ENCODE data around the gene HDAC6. TPM values are rescaled to one million over a fixed set of nuclear protein-coding genes. Genes with fewer than 3 reads are reported as not detected.

The HDAC6 gene
- polyA plus RNA-seq, 1 experiment = 20.5 TPM

DNA sequence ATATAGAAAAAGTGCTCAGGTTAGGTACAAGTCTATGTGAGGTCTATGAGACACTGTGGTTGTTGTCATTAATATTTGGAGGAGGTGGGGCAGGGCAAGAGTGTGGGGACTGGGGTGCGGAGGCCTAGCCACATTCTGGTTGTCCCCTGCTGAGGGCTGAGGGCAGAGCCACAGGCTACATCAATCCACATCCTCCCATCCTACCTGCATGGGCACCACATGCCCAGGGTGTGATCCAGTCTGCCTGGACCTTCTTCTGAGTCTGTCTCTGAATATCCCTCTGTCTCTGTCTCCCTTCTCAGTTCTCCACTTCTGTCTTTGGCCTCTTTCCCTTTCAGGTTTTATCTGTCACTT, 16.7 kb upstream of the HDAC6 start:
- ChIA-PET CTCF (no interaction called here), POLR2A (no interaction called here)
- Histone ChIP-seq H3K27ac (ENCODE audit: low read depth, low read length) (no peak overlapping the region), H3K27me3 (ENCODE audit: control insufficient read depth, insufficient read depth, low read length) (peaks cover 6% of the 10 kb centered on the region), H3K4me3 (ENCODE audit: low read depth, low read length) (no peak overlapping the region), H3K9me3 (ENCODE audit: control insufficient read depth, insufficient read depth, low read length) (no peaks in the 10 kb centered on the region)
- no peak for DNase-seq (ENCODE audit: low read depth, low spot score)
- TF ChIP-seq, protein P1, sequence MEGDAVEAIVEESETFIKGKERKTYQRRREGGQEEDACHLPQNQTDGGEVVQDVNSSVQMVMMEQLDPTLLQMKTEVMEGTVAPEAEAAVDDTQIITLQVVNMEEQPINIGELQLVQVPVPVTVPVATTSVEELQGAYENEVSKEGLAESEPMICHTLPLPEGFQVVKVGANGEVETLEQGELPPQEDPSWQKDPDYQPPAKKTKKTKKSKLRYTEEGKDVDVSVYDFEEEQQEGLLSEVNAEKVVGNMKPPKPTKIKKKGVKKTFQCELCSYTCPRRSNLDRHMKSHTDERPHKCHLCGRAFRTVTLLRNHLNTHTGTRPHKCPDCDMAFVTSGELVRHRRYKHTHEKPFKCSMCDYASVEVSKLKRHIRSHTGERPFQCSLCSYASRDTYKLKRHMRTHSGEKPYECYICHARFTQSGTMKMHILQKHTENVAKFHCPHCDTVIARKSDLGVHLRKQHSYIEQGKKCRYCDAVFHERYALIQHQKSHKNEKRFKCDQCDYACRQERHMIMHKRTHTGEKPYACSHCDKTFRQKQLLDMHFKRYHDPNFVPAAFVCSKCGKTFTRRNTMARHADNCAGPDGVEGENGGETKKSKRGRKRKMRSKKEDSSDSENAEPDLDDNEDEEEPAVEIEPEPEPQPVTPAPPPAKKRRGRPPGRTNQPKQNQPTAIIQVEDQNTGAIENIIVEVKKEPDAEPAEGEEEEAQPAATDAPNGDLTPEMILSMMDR (IDR thresholded peaks at IDR 0.05; ENCODE audit: low read depth, low read length) = no peak

DNA sequence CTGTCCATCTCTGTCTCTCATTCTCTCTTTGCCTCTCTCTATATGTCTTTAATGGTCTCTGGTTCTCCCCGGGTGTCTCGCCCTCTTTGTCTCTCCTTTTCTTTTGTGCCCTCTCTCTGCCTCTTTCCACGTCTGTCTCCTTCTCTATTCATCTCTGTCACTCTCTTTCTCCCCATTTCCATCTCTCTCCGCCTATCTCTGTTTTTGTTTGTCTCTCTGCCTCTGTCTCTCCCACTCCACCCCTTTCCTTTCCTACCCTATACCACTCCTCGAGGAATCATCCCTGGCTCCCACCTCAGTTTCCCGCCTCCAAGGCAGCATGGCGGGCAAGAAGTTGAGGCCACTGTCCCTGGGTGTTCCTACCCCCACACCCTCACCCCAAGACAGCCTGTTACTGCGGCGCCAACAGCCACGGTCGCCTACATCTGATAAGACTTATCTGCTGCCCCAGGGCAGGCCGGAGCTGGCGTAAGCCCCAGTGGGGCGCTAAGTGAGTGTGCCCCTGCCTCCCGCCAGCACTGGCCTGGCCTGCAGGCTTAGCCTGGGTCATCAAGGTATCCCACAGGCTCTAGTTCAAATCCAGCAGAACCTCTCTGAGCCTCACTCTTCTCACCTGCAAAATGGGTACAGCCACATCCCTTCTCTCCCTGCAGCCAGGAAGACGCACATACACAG, 16.2 kb upstream of the HDAC6 start:
- ChIA-PET CTCF (no interaction called here), POLR2A (no interaction called here)
- no peak overlapping the region for H3K27ac ChIP-seq (ENCODE audit: low read depth, low read length)
- peaks cover 6% of the 10 kb centered on the region for H3K27me3 ChIP-seq (ENCODE audit: control insufficient read depth, insufficient read depth, low read length)
- TF ChIP-seq, protein P1 (IDR thresholded peaks at IDR 0.05; ENCODE audit: low read depth, low read length) = no peak
- H3K9me3 ChIP-seq (ENCODE audit: control insufficient read depth, insufficient read depth, low read length) = no peaks in the 10 kb centered on the region
- no peak for DNase-seq (ENCODE audit: low read depth, low spot score)
- H3K4me3 ChIP-seq (ENCODE audit: low read depth, low read length) = no peak overlapping the region

DNA sequence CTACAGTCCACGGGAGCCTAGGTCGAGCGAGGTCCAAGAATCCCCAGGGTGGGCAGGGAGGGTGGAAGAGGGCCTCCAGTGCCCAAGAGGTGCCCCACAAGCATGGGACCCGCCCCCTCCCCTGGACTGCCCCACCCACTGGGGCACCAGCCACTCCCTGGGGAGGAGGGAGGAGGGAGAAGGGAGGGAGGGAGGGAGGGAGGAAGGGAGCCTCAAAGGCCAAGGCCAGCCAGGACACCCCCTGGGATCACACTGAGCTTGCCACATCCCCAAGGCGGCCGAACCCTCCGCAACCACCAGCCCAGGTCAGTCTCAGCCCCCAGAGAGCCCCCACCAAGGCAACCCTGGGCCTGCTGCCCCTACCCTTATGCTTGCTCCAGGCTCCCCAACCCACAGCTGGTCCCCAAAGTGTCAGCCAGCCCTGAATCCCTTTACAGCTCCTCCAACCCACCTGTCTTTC, 15.5 kb upstream of the HDAC6 start, which contains the start of gene GATA1:
Gene GATA1 (plus strand): TSS at position 250 of the 460 bp plus-strand sequence. CDS start 4,520 bp downstream, outside the sequence.
- TF ChIP-seq, protein P1 (IDR thresholded peaks at IDR 0.05; ENCODE audit: low read depth, low read length) = no peak
- CTCF ChIA-PET = no interaction called here
- POLR2A ChIA-PET = no interaction called here
- H3K9me3 ChIP-seq (ENCODE audit: control insufficient read depth, insufficient read depth, low read length) = no peaks in the 10 kb centered on the region
- H3K27me3 ChIP-seq (ENCODE audit: control insufficient read depth, insufficient read depth, low read length) = peaks cover 6% of the 10 kb centered on the region
- H3K27ac ChIP-seq (ENCODE audit: low read depth, low read length) = no peak within 1 kb of the TSS
- no peak within 1 kb of the TSS for H3K4me3 ChIP-seq (ENCODE audit: low read depth, low read length)
- DNase-seq (ENCODE audit: low read depth, low spot score) = no peak

DNA sequence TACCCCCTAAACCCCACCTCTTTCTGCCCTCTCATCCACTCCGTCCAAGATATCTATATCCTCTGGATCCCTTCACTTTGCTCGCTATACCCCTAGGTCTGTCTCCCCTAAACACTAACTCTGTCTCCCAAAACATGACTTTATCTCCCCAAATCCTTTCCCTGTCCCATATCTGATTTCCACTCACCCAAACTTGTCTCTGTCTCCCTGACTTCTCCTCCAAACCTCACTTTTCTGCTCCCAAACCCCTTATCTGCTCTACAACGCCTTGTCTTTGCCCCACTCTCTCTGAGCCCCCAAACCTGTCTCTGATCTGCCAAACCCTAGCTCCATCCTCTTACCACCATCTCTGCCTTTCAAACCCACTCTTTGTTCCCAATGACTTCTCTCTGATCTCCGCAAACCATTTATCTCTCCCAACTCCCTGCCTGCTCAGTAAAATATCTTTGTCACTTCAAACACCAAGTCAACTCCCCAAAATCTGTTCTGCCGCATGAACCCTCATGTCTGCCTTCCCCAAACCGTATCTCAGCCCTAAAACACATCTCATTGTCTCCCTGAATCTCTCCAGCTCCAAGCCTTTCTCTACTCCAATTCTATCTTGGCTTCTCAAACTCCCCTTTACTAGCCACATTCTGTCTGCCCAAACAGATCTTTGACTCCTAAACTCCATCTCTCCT, 14.9 kb upstream of the HDAC6 start:
- Histone ChIP-seq H3K9me3 (ENCODE audit: control insufficient read depth, insufficient read depth, low read length) (no peaks in the 10 kb centered on the region), H3K27me3 (ENCODE audit: control insufficient read depth, insufficient read depth, low read length) (peaks cover 6% of the 10 kb centered on the region), H3K27ac (ENCODE audit: low read depth, low read length) (no peak overlapping the region), H3K4me3 (ENCODE audit: low read depth, low read length) (no peak overlapping the region)
- CTCF ChIA-PET = no interaction called here
- POLR2A ChIA-PET = no interaction called here
- DNase-seq (ENCODE audit: low read depth, low spot score) = no peak
- TF ChIP-seq, protein P1 (IDR thresholded peaks at IDR 0.05; ENCODE audit: low read depth, low read length) = no peak
